Stimulated activated naive CD4-positive, alpha-beta T cell (primary cell): Measurements from ENCODE around the gene TSC22D2.

Source experiments
- DNase-seq, 6 experiments: peaks; one replicate each; lab custom pipeline; 2025; lab: John Stamatoyannopoulos, UW

TSC22D2 gene

GRCh38 chr3:150412561-150413231 is 4.6 kb downstream of the TSC22D2 start:
- DNase-seq: peak in 1 of 6 experiments; percentile 6

GRCh38 chr3:150414258-150414657 is 6.2 kb downstream of the TSC22D2 start:
- DNase-seq: no peak

GRCh38 chr3:150414959-150415358 is 6.9 kb downstream of the TSC22D2 start:
- DNase-seq: no peak

- DNase-seq: no peak
These were observed 11.2 kb downstream of the TSC22D2 start for GRCh38 chr3:150419076-150419868.

- DNase-seq: no peak
These were observed 11.9 kb downstream of the TSC22D2 start for GRCh38 chr3:150419959-150420358.

GRCh38 chr3:150421256-150421655 is 13.2 kb downstream of the TSC22D2 start:
- no peak for DNase-seq

- no peak for DNase-seq
These were observed 13.9 kb downstream of the TSC22D2 start for GRCh38 chr3:150421799-150422548.

GRCh38 chr3:150422907-150423306 is 14.8 kb downstream of the TSC22D2 start:
- DNase-seq: no peak

- no peak for DNase-seq
These were observed 15.7 kb downstream of the TSC22D2 start for GRCh38 chr3:150423761-150424160.

- no peak for DNase-seq
These were observed 18.2 kb downstream of the TSC22D2 start for GRCh38 chr3:150426292-150426691.

GRCh38 chr3:150428562-150428961 is 20.5 kb downstream of the TSC22D2 start:
- no peak for DNase-seq

GRCh38 chr3:150429767-150430671 is 21.9 kb downstream of the TSC22D2 start:
- no peak for DNase-seq

GRCh38 chr3:150433347-150433746 is 25.2 kb downstream of the TSC22D2 start:
- no peak for DNase-seq

- no peak for DNase-seq
These were observed 26.1 kb downstream of the TSC22D2 start for GRCh38 chr3:150434234-150434633.

- no peak for DNase-seq
These were observed 28.1 kb downstream of the TSC22D2 start for GRCh38 chr3:150436161-150436560.

GRCh38 chr3:150439657-150440056 is 31.6 kb downstream of the TSC22D2 start:
- no peak for DNase-seq

- DNase-seq: no peak
These were observed 35.2 kb downstream of the TSC22D2 start for GRCh38 chr3:150443331-150443741.

GRCh38 chr3:150444371-150444770 is 36.3 kb downstream of the TSC22D2 start:
- DNase-seq: no peak

- DNase-seq: no peak
These were observed 38.4 kb downstream of the TSC22D2 start for GRCh38 chr3:150446470-150446977.

- DNase-seq: no peak
These were observed 39.0 kb downstream of the TSC22D2 start for GRCh38 chr3:150447084-150447483.
